NB4 (cell line): ENCODE results near the gene ZNF618.

ENCODE experiments used
- CTCF ChIP-seq: IDR thresholded peaks from one replicate; pipeline ENCODE4 v1.5.1; 2012; ENCODE audit warnings: low read depth, low read length
- POLR2A ChIP-seq: IDR thresholded peaks from 2 replicates; pipeline ENCODE4 v1.6.1; 2011; ENCODE audit warnings: mild to moderate bottlenecking; ENCODE audit not compliant: insufficient read length; ENCODE audit errors: extremely low read depth

GRCh38 chr9:114084282-114085073, 208.4 kb downstream of the ZNF618 start:
- no peak for TF ChIP-seq CTCF
- TF ChIP-seq POLR2A, result no peak
